NB4 (cell line): ENCODE results near the gene SH3PXD2A.

Source experiments
- MYC ChIP-seq: IDR thresholded peaks from 2 replicates; pipeline ENCODE4 v1.6.1; 2011; ENCODE audit warnings: low read depth, low read length
- TF ChIP-seq, protein P1 (sequence below): IDR thresholded peaks from one replicate; pipeline ENCODE4 v1.5.1; 2012; ENCODE audit warnings: low read depth, low read length

DNA sequence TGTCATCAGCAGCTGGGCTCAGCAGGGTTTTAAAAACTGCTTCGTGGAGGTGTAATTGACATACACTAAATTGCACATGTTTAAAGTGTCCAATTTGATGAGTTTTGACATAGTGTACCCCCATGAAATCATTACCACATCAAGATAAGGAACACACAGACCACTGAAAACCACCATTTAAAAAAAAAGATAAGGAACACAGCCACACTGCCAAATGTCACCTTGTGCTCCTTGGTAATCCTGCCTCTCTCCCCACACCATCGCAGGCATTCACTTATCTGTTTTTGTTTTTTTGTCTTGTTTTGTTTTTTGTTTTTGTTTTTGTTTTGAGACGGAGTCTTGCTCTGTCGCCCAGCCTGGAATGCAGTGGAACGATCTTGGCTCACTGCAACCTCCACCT, 286.9 kb downstream of the SH3PXD2A start:
- TF ChIP-seq, protein P1, sequence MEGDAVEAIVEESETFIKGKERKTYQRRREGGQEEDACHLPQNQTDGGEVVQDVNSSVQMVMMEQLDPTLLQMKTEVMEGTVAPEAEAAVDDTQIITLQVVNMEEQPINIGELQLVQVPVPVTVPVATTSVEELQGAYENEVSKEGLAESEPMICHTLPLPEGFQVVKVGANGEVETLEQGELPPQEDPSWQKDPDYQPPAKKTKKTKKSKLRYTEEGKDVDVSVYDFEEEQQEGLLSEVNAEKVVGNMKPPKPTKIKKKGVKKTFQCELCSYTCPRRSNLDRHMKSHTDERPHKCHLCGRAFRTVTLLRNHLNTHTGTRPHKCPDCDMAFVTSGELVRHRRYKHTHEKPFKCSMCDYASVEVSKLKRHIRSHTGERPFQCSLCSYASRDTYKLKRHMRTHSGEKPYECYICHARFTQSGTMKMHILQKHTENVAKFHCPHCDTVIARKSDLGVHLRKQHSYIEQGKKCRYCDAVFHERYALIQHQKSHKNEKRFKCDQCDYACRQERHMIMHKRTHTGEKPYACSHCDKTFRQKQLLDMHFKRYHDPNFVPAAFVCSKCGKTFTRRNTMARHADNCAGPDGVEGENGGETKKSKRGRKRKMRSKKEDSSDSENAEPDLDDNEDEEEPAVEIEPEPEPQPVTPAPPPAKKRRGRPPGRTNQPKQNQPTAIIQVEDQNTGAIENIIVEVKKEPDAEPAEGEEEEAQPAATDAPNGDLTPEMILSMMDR = no peak
- no peak for TF ChIP-seq MYC
